ENCODE results near the gene PCBP2.

PCBP2 gene

GRCh38 chr12:53508534-53509170 is 56.8 kb downstream of the PCBP2 start:
- peak; percentile 82 for DNase-seq (ENCODE audit: low spot score)

DNA sequence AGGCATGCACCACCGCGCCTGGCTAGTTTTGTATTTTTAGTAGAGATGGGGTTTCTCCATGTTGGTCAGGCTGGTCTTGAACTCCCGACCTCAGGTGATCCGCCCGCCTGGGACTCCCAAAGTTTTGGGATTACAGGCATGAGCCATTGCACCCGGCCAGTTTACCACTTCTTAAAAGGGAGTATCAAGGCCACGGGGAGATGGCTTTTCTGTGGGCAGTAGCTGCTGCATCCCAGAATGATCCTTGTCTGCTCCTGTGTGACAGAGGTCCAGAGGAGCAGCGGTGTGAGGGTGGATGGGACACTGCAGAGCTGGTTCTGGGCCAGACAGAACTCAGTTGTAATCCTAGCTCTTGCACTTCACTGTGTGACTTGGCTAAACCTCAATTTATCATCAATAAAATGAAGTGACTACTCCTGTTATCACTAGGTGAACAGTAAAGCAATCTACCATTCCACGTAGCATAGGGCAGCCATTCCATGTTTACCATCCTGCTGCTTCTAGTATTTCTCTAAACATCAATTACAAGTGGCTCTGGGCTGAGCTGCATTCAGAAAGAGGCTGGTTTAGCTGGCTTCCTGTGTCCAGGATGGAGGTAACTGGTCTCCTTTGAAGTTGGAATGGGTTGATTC is 58.4 kb downstream of the PCBP2 start:
- DNase-seq (ENCODE audit: low spot score), result no peak

- no peak for DNase-seq (ENCODE audit: low spot score)
These were observed 62.0 kb downstream of the PCBP2 start for GRCh38 chr12:53513712-53514410.

- no peak for DNase-seq (ENCODE audit: low spot score)
These were observed 62.9 kb downstream of the PCBP2 start for GRCh38 chr12:53514628-53515290.

DNA sequence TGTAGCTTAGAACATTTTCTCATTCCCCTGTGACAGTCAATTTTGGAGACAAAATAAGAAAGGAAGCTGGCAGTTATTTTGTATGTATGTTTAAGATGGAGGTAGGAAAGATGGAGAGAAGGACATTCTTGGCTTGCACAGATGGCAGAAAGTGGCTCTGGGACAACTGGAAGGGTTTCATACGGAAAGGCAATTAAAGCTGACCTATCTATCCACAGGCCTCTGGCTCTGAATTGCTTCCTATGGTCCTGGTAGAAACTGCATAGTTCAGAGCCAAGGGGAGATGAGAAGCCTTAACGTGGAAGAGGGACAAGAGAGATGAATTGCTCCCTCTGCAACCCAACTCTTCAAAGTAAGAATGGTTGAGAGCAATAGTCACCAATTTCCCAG is 63.4 kb downstream of the PCBP2 start:
- no peak for DNase-seq (ENCODE audit: low spot score)

GRCh38 chr12:53516758-53517455 is 65.0 kb downstream of the PCBP2 start:
- DNase-seq (ENCODE audit: low spot score), result no peak

GRCh38 chr12:53518381-53518780 is 66.5 kb downstream of the PCBP2 start:
- no peak for DNase-seq (ENCODE audit: low spot score)

DNA sequence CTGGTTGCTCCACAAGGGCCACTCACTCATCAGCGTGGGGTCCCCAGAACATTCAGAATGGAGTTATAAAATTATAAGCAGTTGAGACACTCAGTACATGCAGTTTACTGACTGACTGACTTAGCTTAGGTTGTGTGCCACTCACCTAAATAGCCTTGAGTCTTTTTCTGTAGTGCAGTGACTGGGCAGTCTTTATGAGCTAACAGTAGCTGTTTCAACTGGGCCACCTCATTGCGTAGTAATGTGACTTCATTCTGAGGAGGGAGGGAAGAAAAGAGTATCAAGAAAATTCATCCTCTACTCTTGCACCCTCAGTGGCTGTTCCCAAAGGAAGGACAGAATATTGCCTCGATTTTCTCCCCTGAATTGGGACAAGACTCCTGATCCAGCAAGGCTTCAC is 71.2 kb downstream of the PCBP2 start:
- no peak for DNase-seq (ENCODE audit: low spot score)

- no peak for DNase-seq (ENCODE audit: low spot score)
These were observed 72.6 kb downstream of the PCBP2 start for GRCh38 chr12:53524476-53524875.

DNA sequence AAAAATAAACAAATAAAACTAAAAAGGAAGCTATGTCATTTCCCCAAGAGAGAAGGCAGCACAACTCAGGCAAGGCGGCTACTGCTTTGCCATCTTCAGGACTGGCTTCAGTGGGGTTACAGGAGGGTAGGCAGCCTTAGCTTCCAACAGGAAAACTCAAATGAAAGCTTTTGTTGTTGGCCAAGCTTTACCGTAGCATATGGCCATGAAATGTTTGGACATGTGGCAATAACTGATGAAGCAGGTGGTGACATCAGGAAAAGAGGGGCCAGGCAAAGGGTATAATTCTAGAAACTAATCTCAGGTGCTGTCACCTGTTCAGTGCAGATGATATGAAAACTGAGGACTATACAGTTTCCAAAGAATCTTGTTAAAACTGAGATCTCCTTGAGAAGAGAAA is 78.2 kb downstream of the PCBP2 start:
- no peak for DNase-seq (ENCODE audit: low spot score)

All from putamen (tissue), 1 donor.